ENCODE measurements around the gene SORT1. TPM values are rescaled to one million over a fixed set of nuclear protein-coding genes. Genes with fewer than 3 reads are reported as not detected.

The SORT1 gene
- total and polyA plus RNA-seq, 2 of the 13 experiments (the other 11 are each of a cell fraction or from before 2014, with no cell fraction given), result 32.4 to 93.0 TPM

GRCh38 chr1:109263597-109264378 lies 133.9 kb downstream of the SORT1 start (continued):
- TF ChIP-seq ZNF609 (CRISPR knock-in tag; IDR thresholded peaks at IDR 0.05; ENCODE audit: borderline replicate concordance) (peak; percentile 79), MIXL1 (CRISPR knock-in tag; IDR thresholded peaks at IDR 0.05) (peak; percentile 78), HNF4G (IDR thresholded peaks at IDR 0.05; ENCODE audit: borderline replicate concordance, low read depth, low read length) (no peak), HNF4G (CRISPR knock-in tag; IDR thresholded peaks at IDR 0.05; ENCODE audit: borderline replicate concordance, low read depth) (no peak; the same call in 1 of the 2 replicates), SKIL (CRISPR knock-in tag; IDR thresholded peaks at IDR 0.05; ENCODE audit: borderline replicate concordance) (peak; percentile 59; the same call in 1 of the 2 replicates), MXI1 (IDR thresholded peaks at IDR 0.05; ENCODE audit: borderline replicate concordance, low read depth, low read length) (peak; percentile 71; the same call in 1 of the 3 replicates), ZKSCAN1 (IDR thresholded peaks at IDR 0.05; ENCODE audit: low read length) (0 out of 2 replicates have a peak, but pooled peaks have one; percentile 48), DNMT3B (CRISPR knock-in tag; conservative IDR thresholded peaks at IDR 0.05) (0 out of 2 replicates have a peak, but pooled peaks have one; percentile 39), TEAD2 (CRISPR knock-in tag; IDR thresholded peaks at IDR 0.05) (no peak), ZNF382 (CRISPR knock-in tag; IDR thresholded peaks at IDR 0.05; ENCODE audit: borderline replicate concordance) (no peak), MTA3 (CRISPR knock-in tag; IDR thresholded peaks at IDR 0.05) (no peak), E2F2 (CRISPR knock-in tag; IDR thresholded peaks at IDR 0.05; ENCODE audit: borderline replicate concordance) (no peak), STAT6 (CRISPR knock-in tag; IDR thresholded peaks at IDR 0.05; ENCODE audit: borderline replicate concordance) (no peak), ZNF878 (CRISPR knock-in tag; IDR thresholded peaks at IDR 0.05) (no peak; the same call in 1 of the 2 replicates), ZNF614 (CRISPR knock-in tag; IDR thresholded peaks at IDR 0.05; ENCODE audit: borderline replicate concordance) (peak; percentile 53; the same call in 1 of the 2 replicates), KAT7 (CRISPR knock-in tag; IDR thresholded peaks at IDR 0.05; ENCODE audit: borderline replicate concordance) (peak; percentile 86; the same call in 1 of the 2 replicates), ZNF24 (IDR thresholded peaks at IDR 0.05) (no peak), NFKBIZ (CRISPR knock-in tag; IDR thresholded peaks at IDR 0.05) (no peak), NFYB (CRISPR knock-in tag; IDR thresholded peaks at IDR 0.05) (no peak)
